A549 treated with AZD2906 at 1 μM for 4 hours (cell line): Measurements from ENCODE around the gene CALCA. TPM values are rescaled to one million over a fixed set of nuclear protein-coding genes. Genes with fewer than 3 reads are reported as not detected.

ENCODE experiments used
- total RNA-seq: library from RNA; stranded (reverse); fragments of 200-300 nt; extraction: Qiagen RNA extraction; gene quantifications from 5 replicates; pipeline ENCODE4 v1.2.3, GENCODE V29; 2022

Gene CALCA, protein sequence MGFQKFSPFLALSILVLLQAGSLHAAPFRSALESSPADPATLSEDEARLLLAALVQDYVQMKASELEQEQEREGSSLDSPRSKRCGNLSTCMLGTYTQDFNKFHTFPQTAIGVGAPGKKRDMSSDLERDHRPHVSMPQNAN
- total RNA-seq, result 0.08 to 0.15 TPM (median 0.12 TPM) in 3 of 5 replicates, not detected in the others

DNA sequence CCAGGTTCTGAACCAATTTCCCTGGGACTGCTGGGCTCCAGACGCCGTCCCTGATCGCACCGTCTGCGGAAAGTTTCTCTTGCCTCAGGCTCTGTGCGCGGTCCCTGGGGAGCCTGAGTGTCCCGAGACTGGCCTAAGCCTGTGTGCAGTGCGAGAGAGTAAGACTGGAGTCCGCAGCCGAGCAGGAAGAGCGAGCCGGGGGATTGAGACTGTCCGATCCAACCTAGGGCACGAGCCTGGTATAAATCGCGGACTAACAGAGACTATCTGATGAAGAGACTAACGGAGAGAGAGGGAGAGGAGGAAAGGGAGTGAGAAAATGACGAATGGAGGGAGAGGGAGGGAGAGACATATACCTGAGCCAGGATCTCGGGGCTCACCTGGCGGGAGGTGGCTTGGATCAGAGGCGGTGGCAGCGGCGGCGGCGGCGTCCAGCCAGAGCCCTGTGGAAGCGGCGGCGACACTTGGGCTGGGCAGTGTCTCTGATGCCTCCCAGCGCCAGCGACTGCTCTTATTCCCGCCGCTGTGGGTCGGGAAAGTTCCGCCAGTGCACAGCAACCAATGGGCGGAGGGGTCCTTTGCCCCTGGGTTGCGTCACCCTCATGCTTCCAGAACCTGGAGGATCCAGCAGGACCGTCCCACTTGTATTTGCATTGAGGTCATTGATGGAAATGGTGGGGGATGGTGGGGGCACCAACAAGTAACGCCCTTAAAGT, at the start of gene CALCA:
TSS of gene CALCA (minus strand) at position 487 of the 716 bp plus-strand sequence. CDS start 1,159 bp downstream, outside the sequence.

Other genes with a start within 250 kb of the CALCA start
- gene CYP2R1, start 80.1 kb downstream of the CALCA start, total RNA-seq, result 9.9 to 13.7 TPM (median 12.1 TPM) in 5 replicates
- gene CALCB, start 101.2 kb upstream of the CALCA start, total RNA-seq, result 0.11 to 0.20 TPM (median 0.15 TPM) in 5 replicates
- gene INSC, start 142.6 kb upstream of the CALCA start, total RNA-seq, result 0.06 to 0.25 TPM (median 0.09 TPM) in 3 of 5 replicates, not detected in the others